ENCODE measurements around the gene EPB41L3. TPM values are rescaled to one million over a fixed set of nuclear protein-coding genes. Genes with fewer than 3 reads are reported as not detected.

EPB41L3 gene
- total RNA-seq, 1 experiment from 2014 or later = 0.36 TPM

DNA sequence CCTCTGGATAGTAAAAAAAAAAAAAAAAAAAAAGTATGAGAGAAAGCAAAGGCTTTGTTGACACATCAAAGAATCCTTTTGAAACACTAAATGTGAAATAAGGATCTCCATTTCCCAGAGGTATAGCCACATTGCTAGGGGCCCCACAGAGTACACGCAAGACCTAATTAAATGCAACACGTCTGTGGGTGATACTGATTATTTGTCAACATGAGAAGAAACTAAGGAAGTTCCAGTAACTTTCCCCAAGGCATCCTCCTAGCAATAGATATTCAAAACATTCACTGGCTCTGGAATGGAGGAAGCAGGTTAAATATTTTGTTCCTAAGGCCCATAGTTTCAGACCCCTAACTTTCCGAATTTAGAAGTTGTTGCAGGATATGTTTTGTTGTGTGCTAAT lies 24.6 kb upstream of the EPB41L3 start:
- in situ Hi-C loops (cut with HindIII; ENCODE audit: low pct_unique_long_range_greater_than_20kb, low sequenced_read_pairs) = no loop called here
- POLR2A ChIA-PET = no interaction called here
- BruUV-seq (replicated peaks) = no TSS peak

DNA sequence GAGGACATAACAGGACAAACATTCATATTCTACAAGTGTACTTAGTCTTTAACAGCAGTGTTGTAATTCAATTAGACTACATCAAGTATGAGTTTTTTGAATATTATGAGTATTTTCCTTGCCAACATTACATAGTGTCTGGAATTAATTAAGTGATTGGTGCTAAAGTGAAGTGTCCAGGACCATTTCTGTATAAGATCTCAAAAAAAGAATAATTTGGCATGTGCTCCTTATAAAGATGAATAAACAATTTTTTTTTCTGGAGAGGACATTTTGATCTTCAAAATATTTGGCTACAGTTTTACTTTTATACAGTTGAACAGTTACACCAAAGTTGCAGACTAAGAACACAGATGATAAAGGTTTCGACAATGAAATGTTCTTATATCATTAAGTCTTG lies 15.1 kb upstream of the EPB41L3 start:
- Histone ChIP-seq H3K27ac (ENCODE audit: low read length) (no peak overlapping the region), H3K4me3 (ENCODE audit: low read depth in 2 of 2, low read length in 2 of 2) (no peak overlapping the region), H3K27me3 (ENCODE audit: control insufficient read depth, insufficient read depth, low read length) (no peaks in the 10 kb centered on the region), H3K36me3 (ENCODE audit: control insufficient read depth, insufficient read depth, low read length) (no peaks in the 10 kb centered on the region), H3K9me3 (ENCODE audit: control insufficient read depth, insufficient read depth, low read depth, low read length) (no peaks in the 10 kb centered on the region), H3K4me1 (ENCODE audit: control insufficient read depth, insufficient read depth, low read length) (no peaks in the 10 kb centered on the region)
- TF ChIP-seq, protein P1, sequence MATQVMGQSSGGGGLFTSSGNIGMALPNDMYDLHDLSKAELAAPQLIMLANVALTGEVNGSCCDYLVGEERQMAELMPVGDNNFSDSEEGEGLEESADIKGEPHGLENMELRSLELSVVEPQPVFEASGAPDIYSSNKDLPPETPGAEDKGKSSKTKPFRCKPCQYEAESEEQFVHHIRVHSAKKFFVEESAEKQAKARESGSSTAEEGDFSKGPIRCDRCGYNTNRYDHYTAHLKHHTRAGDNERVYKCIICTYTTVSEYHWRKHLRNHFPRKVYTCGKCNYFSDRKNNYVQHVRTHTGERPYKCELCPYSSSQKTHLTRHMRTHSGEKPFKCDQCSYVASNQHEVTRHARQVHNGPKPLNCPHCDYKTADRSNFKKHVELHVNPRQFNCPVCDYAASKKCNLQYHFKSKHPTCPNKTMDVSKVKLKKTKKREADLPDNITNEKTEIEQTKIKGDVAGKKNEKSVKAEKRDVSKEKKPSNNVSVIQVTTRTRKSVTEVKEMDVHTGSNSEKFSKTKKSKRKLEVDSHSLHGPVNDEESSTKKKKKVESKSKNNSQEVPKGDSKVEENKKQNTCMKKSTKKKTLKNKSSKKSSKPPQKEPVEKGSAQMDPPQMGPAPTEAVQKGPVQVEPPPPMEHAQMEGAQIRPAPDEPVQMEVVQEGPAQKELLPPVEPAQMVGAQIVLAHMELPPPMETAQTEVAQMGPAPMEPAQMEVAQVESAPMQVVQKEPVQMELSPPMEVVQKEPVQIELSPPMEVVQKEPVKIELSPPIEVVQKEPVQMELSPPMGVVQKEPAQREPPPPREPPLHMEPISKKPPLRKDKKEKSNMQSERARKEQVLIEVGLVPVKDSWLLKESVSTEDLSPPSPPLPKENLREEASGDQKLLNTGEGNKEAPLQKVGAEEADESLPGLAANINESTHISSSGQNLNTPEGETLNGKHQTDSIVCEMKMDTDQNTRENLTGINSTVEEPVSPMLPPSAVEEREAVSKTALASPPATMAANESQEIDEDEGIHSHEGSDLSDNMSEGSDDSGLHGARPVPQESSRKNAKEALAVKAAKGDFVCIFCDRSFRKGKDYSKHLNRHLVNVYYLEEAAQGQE (IDR thresholded peaks at IDR 0.05; ENCODE audit: insufficient read depth in 1 of 2, low read depth in 2 of 2, low read length in 1 of 2) = no peak
- TF ChIP-seq SIN3A (IDR thresholded peaks at IDR 0.05; ENCODE audit: borderline replicate concordance, insufficient read depth, low read depth, low read length) (no peak), POLR2AphosphoS5 (IDR thresholded peaks at IDR 0.05; ENCODE audit: low read depth, low read length) (no peak), TCF7L2 (IDR thresholded peaks at IDR 0.05; ENCODE audit: low read depth, low read length) (no peak)
- TF ChIP-seq, protein P2, sequence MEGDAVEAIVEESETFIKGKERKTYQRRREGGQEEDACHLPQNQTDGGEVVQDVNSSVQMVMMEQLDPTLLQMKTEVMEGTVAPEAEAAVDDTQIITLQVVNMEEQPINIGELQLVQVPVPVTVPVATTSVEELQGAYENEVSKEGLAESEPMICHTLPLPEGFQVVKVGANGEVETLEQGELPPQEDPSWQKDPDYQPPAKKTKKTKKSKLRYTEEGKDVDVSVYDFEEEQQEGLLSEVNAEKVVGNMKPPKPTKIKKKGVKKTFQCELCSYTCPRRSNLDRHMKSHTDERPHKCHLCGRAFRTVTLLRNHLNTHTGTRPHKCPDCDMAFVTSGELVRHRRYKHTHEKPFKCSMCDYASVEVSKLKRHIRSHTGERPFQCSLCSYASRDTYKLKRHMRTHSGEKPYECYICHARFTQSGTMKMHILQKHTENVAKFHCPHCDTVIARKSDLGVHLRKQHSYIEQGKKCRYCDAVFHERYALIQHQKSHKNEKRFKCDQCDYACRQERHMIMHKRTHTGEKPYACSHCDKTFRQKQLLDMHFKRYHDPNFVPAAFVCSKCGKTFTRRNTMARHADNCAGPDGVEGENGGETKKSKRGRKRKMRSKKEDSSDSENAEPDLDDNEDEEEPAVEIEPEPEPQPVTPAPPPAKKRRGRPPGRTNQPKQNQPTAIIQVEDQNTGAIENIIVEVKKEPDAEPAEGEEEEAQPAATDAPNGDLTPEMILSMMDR (IDR thresholded peaks at IDR 0.05) = no peak
- ChIA-PET POLR2A (interaction anchor here (0.6 kb wide), 1 partner anchor 61 kb away, joined by 4 read pairs; no protein-coding TSS in a partner anchor), CTCF (no interaction called here)
- no TSS peak for BruUV-seq (replicated peaks)
- in situ Hi-C loops (cut with HindIII; ENCODE audit: low pct_unique_long_range_greater_than_20kb, low sequenced_read_pairs) (no loop called here), intact Hi-C loops (cut with micrococcal nuclease; ENCODE audit: unreplicated experiment) (no loop called here)
- DNase-seq (ENCODE audit: low read depth, low spot score) = no peak
- no peak for ATAC-seq

More for the DNA sequence above, 24.6 kb upstream of the EPB41L3 start:
- Histone ChIP-seq H3K27me3 (ENCODE audit: control insufficient read depth, insufficient read depth, low read length) (no peaks in the 10 kb centered on the region), H3K4me1 (ENCODE audit: control insufficient read depth, insufficient read depth, low read length) (no peaks in the 10 kb centered on the region), H3K36me3 (ENCODE audit: control insufficient read depth, insufficient read depth, low read length) (no peaks in the 10 kb centered on the region), H3K27ac (ENCODE audit: low read length) (no peak overlapping the region), H3K4me3 (ENCODE audit: low read depth in 2 of 2, low read length in 2 of 2) (no peak overlapping the region), H3K9me3 (ENCODE audit: control insufficient read depth, insufficient read depth, low read depth, low read length) (no peaks in the 10 kb centered on the region)
- CTCF ChIA-PET = no interaction called here
- TF ChIP-seq POLR2AphosphoS5 (IDR thresholded peaks at IDR 0.05; ENCODE audit: low read depth, low read length) = no peak
- ATAC-seq = no peak
- intact Hi-C loops (cut with micrococcal nuclease; ENCODE audit: unreplicated experiment) = no loop called here
- no peak for DNase-seq (ENCODE audit: low read depth, low spot score)

DNA sequence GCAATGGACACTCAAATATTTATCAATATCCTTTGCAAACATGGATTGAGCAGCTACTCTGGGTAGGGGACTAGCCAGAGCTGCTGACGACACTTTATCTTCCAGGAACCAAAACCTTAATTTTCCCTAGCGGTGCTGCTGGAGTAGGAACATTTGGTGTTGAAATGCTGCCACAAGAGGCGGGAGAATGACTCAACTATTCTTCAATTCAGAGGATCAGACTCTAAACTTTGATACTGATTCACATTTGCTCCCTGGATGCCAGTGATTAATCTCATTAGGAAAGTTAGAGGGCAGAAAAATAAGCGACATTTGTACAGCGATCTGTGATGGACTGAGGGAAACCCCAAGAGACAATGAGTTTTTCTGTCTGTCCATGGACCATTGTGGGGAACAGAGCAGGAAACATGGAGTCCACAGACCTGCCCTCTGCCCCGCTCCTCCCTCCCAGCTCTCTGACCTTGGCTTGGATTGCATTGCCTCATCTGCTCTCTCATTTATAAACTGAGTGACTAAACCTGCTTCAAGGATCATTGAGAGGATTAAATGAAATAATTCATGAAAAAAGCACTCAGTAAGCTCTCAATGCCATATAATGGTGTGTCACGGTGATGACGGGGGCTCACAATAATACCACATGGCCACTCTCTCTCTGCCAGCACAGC lies 12.6 kb upstream of the EPB41L3 start:
- Histone ChIP-seq H3K9me3 (ENCODE audit: control insufficient read depth, insufficient read depth, low read depth, low read length) (no peaks in the 10 kb centered on the region), H3K4me3 (ENCODE audit: low read depth in 2 of 2, low read length in 2 of 2) (no peak overlapping the region), H3K27me3 (ENCODE audit: control insufficient read depth, insufficient read depth, low read length) (no peaks in the 10 kb centered on the region), H3K4me1 (ENCODE audit: control insufficient read depth, insufficient read depth, low read length) (no peaks in the 10 kb centered on the region), H3K27ac (ENCODE audit: low read length) (no peak overlapping the region), H3K36me3 (ENCODE audit: control insufficient read depth, insufficient read depth, low read length) (no peaks in the 10 kb centered on the region)
- no TSS peak for BruUV-seq (replicated peaks)
- intact Hi-C loops (cut with micrococcal nuclease; ENCODE audit: unreplicated experiment) = no loop called here
- ChIA-PET POLR2A (no interaction called here), CTCF (no interaction called here)
- TF ChIP-seq SIN3A (IDR thresholded peaks at IDR 0.05; ENCODE audit: borderline replicate concordance, insufficient read depth, low read depth, low read length) (no peak), TCF7L2 (IDR thresholded peaks at IDR 0.05; ENCODE audit: low read depth, low read length) (no peak), POLR2AphosphoS5 (IDR thresholded peaks at IDR 0.05; ENCODE audit: low read depth, low read length) (no peak)
- TF ChIP-seq, protein P1 (IDR thresholded peaks at IDR 0.05; ENCODE audit: insufficient read depth in 1 of 2, low read depth in 2 of 2, low read length in 1 of 2) = no peak
- TF ChIP-seq, protein P2 (IDR thresholded peaks at IDR 0.05) = no peak
- DNase-seq (ENCODE audit: low read depth, low spot score) = no peak
- ATAC-seq = no peak
- in situ Hi-C loops (cut with HindIII; ENCODE audit: low pct_unique_long_range_greater_than_20kb, low sequenced_read_pairs) = no loop called here
